GM18502 (cell line): ENCODE results near the gene TMEM18.
"Not testable (repeated sequence)": the region's sequence is repeated elsewhere in the genome, so short reads cannot be mapped to it uniquely, and the experiment has no call there.

Experiments used
- ATAC-seq: cut with Tn5 transposase; IDR thresholded peaks from one replicate; pipeline ENCODE4 v1.9.1; 2021; ENCODE audit warnings: mild to moderate bottlenecking; ENCODE audit not compliant: unreplicated experiment, poor library complexity

The TMEM18 gene

GRCh38 chr2:694906-695510 is 17.8 kb upstream of the TMEM18 start:
- ATAC-seq: no peak

- ATAC-seq: no peak
Observed at GRCh38 chr2:694174-694573, 17.0 kb upstream of the TMEM18 start.

DNA sequence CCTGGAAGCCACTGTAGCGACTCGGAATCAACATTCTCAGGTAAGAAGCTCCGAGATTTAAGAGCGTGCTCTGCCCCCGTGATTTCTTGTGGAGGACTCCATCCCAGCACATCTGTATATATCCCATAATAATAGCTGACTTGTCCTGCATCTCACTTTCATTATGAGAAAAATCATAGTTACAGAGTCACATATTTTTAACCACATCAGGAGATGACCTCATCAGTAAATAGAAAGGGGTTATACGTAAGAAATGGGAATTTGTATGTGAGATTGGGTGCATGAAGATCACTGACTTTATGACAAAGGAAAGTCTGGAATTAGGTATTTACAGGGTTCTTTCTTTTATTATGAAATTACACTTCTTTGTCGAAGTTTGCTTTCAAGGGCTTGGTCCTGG is 16.4 kb upstream of the TMEM18 start:
- ATAC-seq: no peak

GRCh38 chr2:692767-693166 is 15.6 kb upstream of the TMEM18 start:
- ATAC-seq: no peak

DNA sequence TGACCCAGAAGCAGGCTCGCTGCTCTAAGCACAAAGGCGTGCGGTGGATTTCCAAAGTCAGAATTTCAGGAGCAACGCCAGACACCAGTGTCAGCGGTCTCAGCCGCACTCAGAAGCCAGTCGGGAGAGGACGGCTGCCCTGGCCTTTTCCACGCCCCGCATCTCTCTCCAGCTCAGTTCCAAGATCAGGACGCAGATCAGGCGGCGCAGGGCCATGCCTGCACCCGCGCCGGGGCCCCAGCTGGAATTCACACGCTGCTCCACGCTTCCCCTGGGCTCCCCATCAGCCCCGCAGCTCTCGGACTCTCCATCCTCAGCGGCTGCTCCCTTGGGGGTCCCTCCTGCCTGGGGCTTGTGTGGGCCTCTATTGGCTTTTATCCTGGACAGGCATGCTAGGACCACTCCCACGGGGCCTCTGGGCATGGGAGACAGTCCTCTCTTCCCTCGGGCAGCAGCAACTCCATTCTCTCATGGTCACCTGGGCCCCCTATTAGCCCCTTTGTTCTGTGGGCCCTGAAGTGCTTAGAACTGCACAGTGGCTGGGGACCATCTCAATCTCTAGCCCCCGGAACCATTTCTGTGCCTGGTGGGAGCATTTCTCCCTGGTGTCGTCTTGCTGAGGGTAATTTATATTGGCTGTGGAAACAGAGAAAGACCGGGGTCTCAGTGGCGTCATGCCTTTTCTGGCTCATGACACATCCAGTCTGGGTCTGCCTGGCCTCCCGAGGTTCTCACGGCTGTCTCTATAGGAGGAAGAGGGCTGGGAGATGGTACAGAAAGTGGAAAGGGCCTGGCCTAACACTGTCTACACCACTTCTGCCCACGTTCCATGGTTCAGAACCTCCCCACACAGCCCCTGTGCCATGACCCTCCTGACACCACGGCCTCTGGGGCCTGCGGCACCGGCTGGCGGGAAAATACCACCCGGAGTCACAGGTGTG is 14.9 kb upstream of the TMEM18 start:
- ATAC-seq: no peak

GRCh38 chr2:690799-691198 is 13.6 kb upstream of the TMEM18 start:
- no peak for ATAC-seq

GRCh38 chr2:689877-690510 is 12.8 kb upstream of the TMEM18 start:
- ATAC-seq: no peak

GRCh38 chr2:689237-689636 is 12.0 kb upstream of the TMEM18 start:
- ATAC-seq: no peak

GRCh38 chr2:688504-689076 is 11.4 kb upstream of the TMEM18 start:
- ATAC-seq: no peak

GRCh38 chr2:685421-685820 is 8.2 kb upstream of the TMEM18 start:
- ATAC-seq: no peak

DNA sequence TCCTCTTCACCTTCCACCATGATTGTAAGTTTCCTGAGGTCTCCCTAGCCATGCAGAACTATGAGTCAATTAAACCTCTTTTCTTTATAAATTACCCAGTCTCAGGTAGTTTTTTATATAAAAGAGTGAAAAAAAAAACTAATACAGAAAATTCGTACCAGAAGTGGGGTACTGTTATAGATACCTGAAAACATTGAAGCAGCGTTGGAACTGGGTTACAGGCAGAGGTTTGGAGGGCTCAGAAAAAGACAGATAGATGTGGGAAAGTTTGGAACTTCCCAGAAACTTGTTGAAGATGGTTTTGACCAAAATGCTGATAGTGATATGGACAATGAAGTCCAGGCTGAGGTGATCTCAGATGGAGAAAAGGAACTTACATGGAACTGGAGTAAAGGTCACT is 7.7 kb upstream of the TMEM18 start:
- ATAC-seq: not testable (repeated sequence)

- no peak for ATAC-seq
Observed at GRCh38 chr2:682226-682625, 5.0 kb upstream of the TMEM18 start.

- ATAC-seq: no peak
Observed at GRCh38 chr2:681312-681711, 4.1 kb upstream of the TMEM18 start.

DNA sequence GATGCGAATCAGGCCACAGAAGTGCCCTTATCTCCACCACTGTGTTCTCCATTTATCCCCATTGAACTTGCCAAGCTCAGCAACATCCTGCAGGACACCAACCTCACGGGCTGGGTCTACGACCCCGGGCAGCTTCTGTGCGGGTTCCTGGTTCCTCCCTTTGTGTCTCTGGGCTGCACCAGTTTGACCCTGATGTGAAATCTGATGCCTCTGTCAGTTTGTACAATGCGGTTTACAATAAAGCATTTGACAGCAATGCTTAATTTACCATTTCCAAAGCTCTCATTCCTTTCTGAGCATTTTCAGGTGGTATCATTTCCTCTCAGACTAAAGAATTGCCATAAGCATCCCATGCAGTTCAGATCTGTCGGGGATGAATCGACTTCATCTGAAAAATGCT is 3.3 kb upstream of the TMEM18 start:
- ATAC-seq: no peak

DNA sequence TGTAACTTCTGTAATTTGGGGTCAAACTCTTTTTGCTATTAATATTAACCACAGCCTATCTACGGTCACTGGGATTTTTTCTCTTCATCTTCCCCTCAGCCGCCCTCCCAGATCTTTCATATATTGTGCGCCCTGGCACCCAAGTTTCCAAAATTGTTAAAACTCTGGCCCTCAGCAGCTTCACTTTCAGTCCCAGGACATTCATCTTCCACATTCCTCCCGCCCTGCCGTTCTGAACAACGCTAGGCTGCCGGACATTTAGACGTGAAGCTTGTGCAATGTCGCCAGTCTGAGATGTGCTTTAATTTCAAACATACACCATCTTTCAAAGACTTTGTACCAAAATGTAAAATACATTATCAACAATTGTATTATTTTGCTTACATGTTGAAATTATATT is 1.8 kb upstream of the TMEM18 start:
- ATAC-seq: no peak

DNA sequence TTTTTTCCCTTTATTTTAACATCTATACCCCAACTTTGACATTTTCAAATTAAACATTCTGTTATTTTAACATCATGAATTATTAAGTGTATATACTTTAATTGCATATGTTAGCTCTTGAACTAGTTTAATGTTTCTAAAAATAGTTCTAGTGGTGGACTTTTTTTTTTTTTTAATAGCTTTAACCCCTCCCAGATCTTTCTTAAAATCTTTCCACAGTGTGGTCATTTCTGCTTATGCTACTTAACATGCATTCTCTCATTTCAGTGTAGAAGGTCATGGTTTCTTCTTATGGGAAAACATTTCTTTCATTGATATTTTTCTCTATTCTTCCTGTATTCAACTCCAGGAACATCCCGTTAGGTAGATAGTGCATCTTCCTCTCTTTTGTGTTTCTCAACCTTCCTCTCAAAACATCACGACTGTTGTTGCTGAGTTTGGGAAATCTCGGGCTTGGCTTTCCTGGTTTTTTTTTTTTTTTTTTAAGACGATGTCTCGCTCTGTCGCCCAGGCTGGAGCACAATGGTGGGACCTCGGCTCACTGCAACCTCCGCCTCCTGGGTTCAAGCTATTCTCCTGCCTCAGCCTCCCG is 849 bp upstream of the TMEM18 start:
- no peak for ATAC-seq

DNA sequence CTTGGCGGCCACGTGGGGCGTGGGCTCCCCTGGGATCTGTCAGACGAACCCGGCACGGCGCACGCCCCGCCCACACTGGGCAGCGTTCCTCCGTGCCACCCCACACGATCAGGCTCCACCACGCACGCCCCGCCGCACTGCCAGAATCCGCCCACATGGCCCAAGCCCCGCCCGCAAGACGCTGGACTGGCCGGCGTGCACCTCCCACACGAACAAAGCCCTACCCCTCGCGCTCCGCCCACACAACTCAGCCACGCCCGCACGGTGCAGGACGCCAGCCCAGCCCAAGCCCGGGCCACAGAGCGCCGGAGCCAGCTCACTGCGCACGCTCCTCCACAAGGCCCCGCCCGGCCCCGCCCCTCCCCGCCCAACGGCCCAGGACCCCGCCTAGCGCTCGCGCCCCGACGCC is 555 bp downstream of the TMEM18 start:
- ATAC-seq: peak; percentile 82

DNA sequence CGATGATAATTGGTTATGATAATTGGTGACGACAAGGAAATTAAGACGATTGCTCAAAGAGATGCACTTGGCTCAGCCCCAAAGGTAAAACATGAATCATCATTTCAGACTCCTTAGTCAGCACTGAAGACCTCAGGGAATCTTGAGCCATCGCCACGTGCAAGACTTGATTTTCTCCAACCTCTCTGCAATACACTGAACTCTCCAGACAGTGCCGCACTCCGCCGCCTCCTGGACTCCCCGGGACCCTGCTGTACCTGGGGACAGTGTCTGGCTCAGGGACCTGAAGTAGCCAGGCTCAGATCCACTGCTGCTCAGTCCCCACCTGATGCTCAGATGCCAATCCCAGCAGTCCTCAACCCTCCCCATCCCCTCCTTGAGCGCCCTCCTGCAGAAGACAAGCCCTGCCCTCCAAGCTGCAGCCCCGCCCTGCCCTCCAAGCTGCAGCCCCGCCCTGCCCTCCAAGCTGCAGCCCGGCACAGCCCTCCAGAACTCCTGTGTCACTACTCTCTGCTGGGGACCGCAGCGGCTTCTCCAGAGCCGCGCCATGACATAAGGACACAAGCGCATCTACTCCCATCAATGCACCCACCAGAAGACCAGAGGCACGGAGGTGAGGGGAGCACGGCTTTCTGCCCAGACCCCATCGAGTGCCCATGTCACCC is 1.1 kb downstream of the TMEM18 start:
- ATAC-seq: peak; percentile 50

DNA sequence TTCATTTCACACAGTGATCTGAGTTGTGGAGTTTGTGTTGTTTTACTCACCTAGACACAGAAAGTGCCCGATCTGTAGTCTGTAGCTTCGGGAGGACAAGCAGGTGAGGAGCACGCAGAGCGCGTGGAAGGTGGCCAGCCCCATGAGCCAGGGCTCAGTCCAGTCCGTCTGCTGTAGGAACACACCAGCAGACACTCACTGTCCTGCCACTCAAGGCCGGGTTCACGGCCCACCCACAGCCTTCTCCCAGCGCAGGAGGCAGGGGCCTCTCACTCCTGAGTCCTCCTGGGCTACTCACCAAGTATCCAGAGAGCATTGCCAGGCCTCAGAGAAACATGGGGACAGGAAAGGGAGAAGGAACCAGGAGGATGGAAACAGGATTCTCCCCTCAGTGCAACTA is 1.7 kb downstream of the TMEM18 start:
- no peak for ATAC-seq

DNA sequence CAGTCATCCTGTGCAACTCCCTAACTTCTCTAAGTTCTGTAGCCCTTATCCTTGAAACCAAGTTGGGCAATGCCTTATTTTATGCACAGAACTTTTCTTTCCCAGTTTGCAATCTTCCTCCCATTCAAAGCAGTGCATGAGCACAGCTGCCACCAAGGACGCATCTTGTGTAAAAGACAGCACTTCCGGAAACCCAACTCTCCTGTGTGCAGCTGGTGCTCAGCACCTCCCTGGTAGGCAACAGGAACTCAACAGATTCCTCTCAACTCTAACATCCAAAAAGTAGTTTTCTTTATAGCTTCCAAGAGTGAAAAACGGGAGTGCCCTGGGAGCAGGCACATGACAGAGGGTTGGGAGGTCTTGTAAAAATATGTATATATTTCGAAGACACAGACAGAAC is 2.2 kb downstream of the TMEM18 start:
- no peak for ATAC-seq
